IMR-90 (cell line): ENCODE measurements around the gene SSR1. TPM values are rescaled to one million over a fixed set of nuclear protein-coding genes. Genes with fewer than 3 reads are reported as not detected.

ENCODE experiments used
- ELK1 ChIP-seq: fragments of 150-350 bp; IDR thresholded peaks from 2 replicates; pipeline ENCODE4 v1.6.1; 2016; ENCODE audit warnings: low read depth, mild to moderate bottlenecking, low read length, moderate library complexity, borderline replicate concordance
- SMC3 ChIP-seq: fragments of 150-350 bp; IDR thresholded peaks from 2 replicates; pipeline ENCODE4 v1.6.1; 2016; ENCODE audit warnings: low read depth, mild to moderate bottlenecking, antibody characterized with exemption, low read length, moderate library complexity
- polyA plus RNA-seq, 3 experiments: library from polyadenylated mRNA; depleted of rRNA; stranded (reverse); fragments of >200 nt; gene quantifications; 2 replicates each; pipeline ENCODE4 v1.2.3, GENCODE V29; 2012; ENCODE audit warnings: low replicate concordance in 1 of 3
- total RNA-seq: library from RNA; depleted of rRNA; stranded (reverse); fragments of >200 nt; gene quantifications from 2 replicates; pipeline ENCODE4 v1.2.3, GENCODE V29; 2012

SSR1 gene
- total and polyA plus RNA-seq, 2 of the 4 experiments (the other 2 are of a cell fraction) = 110 to 120 TPM

GRCh38 chr6:7313505-7314165 is 636 bp upstream of the SSR1 start (continued):
- TF ChIP-seq ELK1 (no peak), SMC3 (no peak)
